GM12892 (cell line): ENCODE results near the gene EBP.

Experiments used
- POLR2A ChIP-seq: IDR thresholded peaks from 2 replicates; pipeline ENCODE4 v1.6.1; 2011; ENCODE audit warnings: low read depth, low read length, control low read depth
- POLR2AphosphoS5 ChIP-seq: IDR thresholded peaks from 2 replicates; pipeline ENCODE4 v1.6.1; 2011; ENCODE audit warnings: low read depth, low read length, control low read depth

DNA sequence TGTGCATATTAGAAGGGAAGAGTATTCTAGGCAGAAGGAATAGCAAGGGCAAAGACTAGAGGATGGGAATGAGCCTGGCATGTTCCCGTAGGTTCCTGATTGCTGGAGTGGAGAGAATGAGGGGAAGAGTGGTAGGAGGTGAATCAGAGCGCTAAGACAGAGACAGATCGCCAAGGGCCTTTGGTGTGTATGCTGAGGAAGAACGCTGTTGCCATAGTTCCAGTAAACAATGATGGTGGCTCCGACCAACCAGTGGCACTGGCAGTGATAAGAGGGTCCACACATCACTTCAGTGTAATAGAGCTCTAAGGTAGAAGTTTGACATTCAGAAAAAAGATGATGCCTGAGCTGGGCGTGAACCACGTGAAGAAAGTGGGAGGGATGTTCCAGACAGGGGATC lies 18.9 kb downstream of the EBP start:
- no peak for TF ChIP-seq POLR2A
- TF ChIP-seq POLR2AphosphoS5 = no peak
